AG04450 (cell line): ENCODE measurements around the gene METTL25. TPM values are rescaled to one million over a fixed set of nuclear protein-coding genes. Genes with fewer than 3 reads are reported as not detected.

ENCODE experiments used
- CTCF ChIA-PET: fragments of 300-600, 350-600 bp; formaldehyde crosslinking; extraction: SDS; loops from one replicate; lab custom pipeline; 2022; ENCODE audit warnings: antibody characterized with exemption, inconsistent platforms; lab: Charles Lee
- POLR2A ChIA-PET: fragments of 350-600 bp; formaldehyde crosslinking; extraction: SDS; loops from one replicate; lab custom pipeline; 2021; ENCODE audit warnings: antibody characterized with exemption, inconsistent platforms; lab: Yijun Ruan, JAX
- DNase-seq: peaks from one replicate; pipeline ENCODE4 v3.0.0-alpha.2; 2011; ENCODE audit warnings: low read depth, low spot score
- H3K27ac ChIP-seq: one replicate; pipeline ENCODE4 v1.5.1; 2012; ENCODE audit warnings: low read depth, low read length, control low read depth
- H3K27me3 ChIP-seq: one replicate; pipeline ENCODE4 v1.6.0; 2012; ENCODE audit warnings: low read length; ENCODE audit not compliant: control insufficient read depth, insufficient read depth
- H3K4me3 ChIP-seq: 2 replicates; pipeline ENCODE4 v1.5.1; 2011; ENCODE audit warnings: mild to moderate bottlenecking, low read depth, low read length, control low read depth
- H3K9me3 ChIP-seq: 2 replicates; pipeline ENCODE4 v1.5.1; 2012; ENCODE audit warnings: low read length; ENCODE audit not compliant: control insufficient read depth, insufficient read depth
- CTCF ChIP-seq: IDR thresholded peaks from 2 replicates; pipeline ENCODE4 v1.5.1; 2011; ENCODE audit warnings: low read depth, low read length, control low read depth, inconsistent platforms
- polyA minus RNA-seq: library from RNA; depleted of rRNA, polyadenylated mRNA; stranded (reverse); fragments of >200 nt; gene quantifications from 2 replicates; pipeline ENCODE4 v1.2.3, GENCODE V29; 2011; rRNA and poly(A)+ RNA removed
- polyA plus RNA-seq: library from polyadenylated mRNA; depleted of rRNA; stranded (reverse); fragments of >200 nt; gene quantifications from 2 replicates; pipeline ENCODE4 v1.2.3, GENCODE V29; 2011; rRNA removed

The METTL25 gene
- polyA plus RNA-seq, result 4.3 and 7.9 TPM in 2 replicates
- polyA minus RNA-seq, result 6.9 and 8.7 TPM in 2 replicates

- DNase-seq, result peak; percentile 96
- H3K27ac ChIP-seq, result peak within 1 kb of the TSS; percentile 96
- peak; percentile 83 for TF ChIP-seq CTCF
- POLR2A ChIA-PET, result interaction anchor here (0.9 to 1.6 kb wide), 3 partner anchors 11 to 328 kb away, joined by 3 to 8 read pairs (median 6); partner anchors contain the start of gene TMTC2
- CTCF ChIA-PET, result interaction anchor here (0.6 to 3.3 kb wide), 39 partner anchors 8 to 1866 kb away, joined by 3 to 55 read pairs (median 5); no protein-coding TSS in a partner anchor
- no peaks in the 10 kb centered on the region for H3K27me3 ChIP-seq
- H3K9me3 ChIP-seq, result no peaks in the 10 kb centered on the region
- peak within 1 kb of the TSS; percentile 89 for H3K4me3 ChIP-seq
These were observed at the start of gene METTL25, which contains the start of gene CCDC59 for GRCh38 chr12:82358200-82359114. TSS of gene METTL25 (plus strand) at chr12:82358529. CDS start at chr12:82358566, 37 bp downstream. TSS of gene CCDC59 (minus strand) at chr12:82358387. CDS start at chr12:82358376, 11 bp downstream.

GRCh38 chr12:82314406-82314892 lies 43.9 kb upstream of the METTL25 start:
- no peak for TF ChIP-seq CTCF
- H3K4me3 ChIP-seq, result no peak overlapping the region
- DNase-seq, result no peak
- POLR2A ChIA-PET, result no interaction called here
- no peak overlapping the region for H3K27ac ChIP-seq
- peaks cover 6% of the 10 kb centered on the region; the same call in 1 of the 2 replicates for H3K9me3 ChIP-seq
- no peaks in the 10 kb centered on the region for H3K27me3 ChIP-seq
- CTCF ChIA-PET, result no interaction called here

GRCh38 chr12:82319276-82319675 lies 39.1 kb upstream of the METTL25 start:
- no peak for DNase-seq
- Histone ChIP-seq H3K9me3 (peaks cover 5% of the 10 kb centered on the region; the same call in 1 of the 2 replicates), H3K4me3 (no peak overlapping the region), H3K27me3 (no peaks in the 10 kb centered on the region), H3K27ac (no peak overlapping the region)
- no peak for TF ChIP-seq CTCF
- POLR2A ChIA-PET, result no interaction called here
- CTCF ChIA-PET, result no interaction called here

- no peak overlapping the region for H3K4me3 ChIP-seq
- DNase-seq, result no peak
- ChIA-PET POLR2A (no interaction called here), CTCF (interaction anchor here (0.6 to 2.6 kb wide), 3 partner anchors 28 to 681 kb away, joined by 4 to 17 read pairs (median 11); partner anchors contain the start of genes CCDC59 and METTL25)
- H3K27me3 ChIP-seq, result no peaks in the 10 kb centered on the region
- no peak overlapping the region for H3K27ac ChIP-seq
- H3K9me3 ChIP-seq, result no peaks in the 10 kb centered on the region
- TF ChIP-seq CTCF, result no peak
These were observed 32.6 kb upstream of the METTL25 start for GRCh38 chr12:82325540-82326336.
